Skeletal muscle tissue (tissue), 4 donors: ENCODE data around the gene ECHS1. TPM values are rescaled to one million over a fixed set of nuclear protein-coding genes. Genes with fewer than 3 reads are reported as not detected.
"Not testable (repeated sequence)": the region's sequence is repeated elsewhere in the genome, so short reads cannot be mapped to it uniquely, and the experiment has no call there.

Experiments used
- H3K27ac ChIP-seq: one replicate; pipeline ENCODE4 v1.7.0; 2013; ENCODE audit warnings: mild to moderate bottlenecking, low read depth, low read length, inconsistent platforms
- H3K27me3 ChIP-seq, 3 donors: one replicate each; pipeline ENCODE4 v1.7.0; 2013; ENCODE audit warnings: low read length in 3 of 3; ENCODE audit not compliant: control insufficient read depth in 3 of 3, insufficient read depth in 3 of 3
- H3K36me3 ChIP-seq, 3 donors: one replicate each; pipeline ENCODE4 v1.7.0; 2013; ENCODE audit warnings: low read length in 3 of 3; ENCODE audit not compliant: control insufficient read depth in 3 of 3, insufficient read depth in 3 of 3
- H3K4me1 ChIP-seq, 3 donors: one replicate each; pipeline ENCODE4 v1.7.0; 2013; ENCODE audit warnings: low read length in 3 of 3, mild to moderate bottlenecking in 3 of 3; ENCODE audit not compliant: control insufficient read depth in 3 of 3, insufficient read depth in 3 of 3
- H3K4me3 ChIP-seq, 3 donors: one replicate each; pipeline ENCODE4 v1.7.0; 2013; ENCODE audit warnings: low read length in 3 of 3
- H3K9ac ChIP-seq, 3 donors: one replicate each; pipeline ENCODE4 v1.7.0; 2013; ENCODE audit warnings: low read length in 3 of 3, mild to moderate bottlenecking in 3 of 3, moderate library complexity in 2 of 3, low read depth in 1 of 3
- H3K9me3 ChIP-seq, 3 donors: one replicate each; pipeline ENCODE4 v1.7.0; 2013; ENCODE audit warnings: low read length in 3 of 3; ENCODE audit not compliant: control insufficient read depth in 3 of 3
- total RNA-seq: library from RNA; depleted of rRNA; stranded (reverse); fragments of >200 nt; gene quantifications from one replicate; pipeline ENCODE4 v1.2.3, GENCODE V29; 2014
- donor health status: Osteomylitis.

ECHS1 gene
- total RNA-seq, 1 donor from 2014 or later, result 76.7 TPM

GRCh38 chr10:133379152-133379800 lies 6.1 kb upstream of the ECHS1 start, which contains the start of gene PAOX:
Gene PAOX, plus strand, starts transcription at chr10:133379262. Its CDS starts 55 bp downstream, at chr10:133379317.
- H3K9me3 ChIP-seq, result no peaks in the 10 kb centered on the region
- peaks cover 4 to 25% (median 13%) of the 10 kb centered on the region in 3 donors for H3K4me1 ChIP-seq
- H3K4me3 ChIP-seq, result peak within 1 kb of the TSS; percentile 83 to 95 (median 85)
- H3K27me3 ChIP-seq, result no peaks in the 10 kb centered on the region
- H3K27ac ChIP-seq, result peak within 1 kb of the TSS; percentile 40
- peaks cover 0 to 9% (median 2%) of the 10 kb centered on the region in 3 donors for H3K36me3 ChIP-seq
- H3K9ac ChIP-seq, result peak within 1 kb of the TSS; percentile 68 to 82 (median 70)

DNA sequence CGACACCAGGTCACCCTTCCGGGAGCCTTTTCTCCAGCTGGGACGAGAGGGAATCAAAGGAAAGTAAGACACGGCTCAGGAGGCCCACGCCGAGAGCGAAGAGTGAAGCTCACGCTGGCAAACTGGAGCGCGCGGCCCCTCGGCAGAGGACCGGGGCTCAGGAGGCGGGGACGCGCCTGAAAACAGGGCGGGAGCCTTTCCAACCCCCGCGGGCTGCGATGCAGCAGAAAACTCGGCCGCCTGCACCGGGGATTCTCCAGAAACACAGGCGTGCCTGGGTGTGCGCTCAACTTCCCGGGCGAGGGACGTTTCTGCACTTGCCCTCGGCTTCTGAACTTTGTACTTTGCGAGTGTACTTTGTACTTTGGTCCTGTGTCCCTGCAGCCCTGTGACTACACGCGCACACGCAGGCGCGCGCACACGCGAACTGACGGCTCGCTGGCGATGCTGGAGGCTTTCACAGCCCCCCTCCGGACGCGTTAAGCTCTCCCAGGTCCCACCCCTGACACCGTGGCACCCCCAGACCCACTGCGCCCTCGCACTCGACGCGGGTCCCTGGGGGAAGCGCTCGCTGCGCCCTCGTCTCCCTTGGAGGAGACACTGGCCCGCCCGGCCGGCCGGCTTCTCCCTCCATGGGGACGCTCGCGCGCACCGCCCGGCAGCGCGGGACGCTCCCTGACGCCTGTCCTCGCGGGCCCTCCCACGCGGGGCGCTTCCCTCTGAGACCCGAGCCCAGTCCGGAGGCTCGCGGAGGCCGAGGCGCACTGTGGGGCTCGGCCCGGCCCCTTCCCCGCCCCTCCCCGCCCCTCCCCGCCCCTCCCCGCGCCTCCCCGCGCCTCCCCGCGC lies 5.3 kb upstream of the ECHS1 start:
- H3K27ac ChIP-seq, result peak overlapping the region; percentile 40
- peak overlapping the region; percentile 83 to 95 (median 85) for H3K4me3 ChIP-seq
- peaks cover 0 to 3% (median 2%) of the 10 kb centered on the region in 3 donors for H3K36me3 ChIP-seq
- H3K9me3 ChIP-seq, result no peaks in the 10 kb centered on the region
- peaks cover 8 to 29% (median 13%) of the 10 kb centered on the region in 3 donors for H3K4me1 ChIP-seq
- no peaks in the 10 kb centered on the region for H3K27me3 ChIP-seq
- H3K9ac ChIP-seq, result peak overlapping the region; percentile 68 to 82 (median 70)

- H3K36me3 ChIP-seq, result peaks cover 0 to 3% (median 2%) of the 10 kb centered on the region in 3 donors
These were observed 4.7 kb upstream of the ECHS1 start for GRCh38 chr10:133377818-133378250.

DNA sequence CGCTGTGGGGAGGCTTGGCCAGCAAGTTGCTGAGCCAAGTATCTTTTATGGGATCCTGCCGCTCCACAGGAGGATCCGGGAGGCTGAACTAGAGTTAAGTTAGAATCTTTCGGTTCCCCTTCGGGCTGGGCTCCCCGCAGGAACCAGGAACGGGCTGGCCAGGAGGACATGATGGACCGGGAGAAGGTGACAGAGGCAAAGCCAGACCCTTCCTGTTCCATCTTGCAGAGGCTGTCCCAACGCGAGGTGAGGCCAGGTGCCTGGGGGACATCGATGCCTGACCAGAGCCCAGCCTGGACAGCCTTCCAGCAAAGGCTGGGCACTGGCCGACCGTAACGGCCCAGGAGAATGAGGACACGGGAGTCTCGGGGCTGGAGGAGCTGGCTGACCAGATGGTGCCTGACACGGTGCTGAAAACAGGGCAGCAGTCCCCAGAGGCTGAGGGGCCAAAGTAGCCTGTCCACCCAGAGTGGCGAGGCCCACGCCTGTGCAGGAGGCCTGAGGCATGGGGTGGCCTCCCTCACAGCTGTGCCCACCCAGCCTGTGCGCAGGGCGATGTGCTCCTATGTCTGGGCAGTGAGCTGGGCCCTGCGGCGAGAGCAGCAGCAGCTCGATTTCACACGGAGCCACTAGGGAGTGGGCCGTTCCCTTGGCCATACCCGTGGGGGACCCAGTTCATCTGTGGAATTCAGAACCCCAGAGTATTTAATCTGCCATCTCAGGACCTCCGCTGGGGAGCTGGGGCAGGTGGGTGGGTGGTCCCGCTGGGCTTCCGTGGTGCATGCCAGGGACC lies 4.1 kb upstream of the ECHS1 start:
- H3K27me3 ChIP-seq, result no peaks in the 10 kb centered on the region
- peaks cover 10 to 31% (median 16%) of the 10 kb centered on the region in 3 donors for H3K4me1 ChIP-seq
- peak overlapping the region in 1 of 3 donors; percentile 95 for H3K4me3 ChIP-seq
- H3K9ac ChIP-seq, result peak overlapping the region in 2 of 3 donors; percentile 68 to 82
- no peaks in the 10 kb centered on the region for H3K9me3 ChIP-seq
- peaks cover 0 to 3% (median 2%) of the 10 kb centered on the region in 3 donors for H3K36me3 ChIP-seq
- no peak overlapping the region for H3K27ac ChIP-seq

More at GRCh38 chr10:133377818-133378250, 4.7 kb upstream of the ECHS1 start:
- Histone ChIP-seq H3K9ac (peak overlapping the region; percentile 68 to 82 (median 70)), H3K9me3 (no peaks in the 10 kb centered on the region), H3K4me3 (peak overlapping the region; percentile 83 to 95 (median 85)), H3K27ac (peak overlapping the region; percentile 40), H3K27me3 (no peaks in the 10 kb centered on the region), H3K4me1 (peaks cover 8 to 29% (median 13%) of the 10 kb centered on the region in 3 donors)

DNA sequence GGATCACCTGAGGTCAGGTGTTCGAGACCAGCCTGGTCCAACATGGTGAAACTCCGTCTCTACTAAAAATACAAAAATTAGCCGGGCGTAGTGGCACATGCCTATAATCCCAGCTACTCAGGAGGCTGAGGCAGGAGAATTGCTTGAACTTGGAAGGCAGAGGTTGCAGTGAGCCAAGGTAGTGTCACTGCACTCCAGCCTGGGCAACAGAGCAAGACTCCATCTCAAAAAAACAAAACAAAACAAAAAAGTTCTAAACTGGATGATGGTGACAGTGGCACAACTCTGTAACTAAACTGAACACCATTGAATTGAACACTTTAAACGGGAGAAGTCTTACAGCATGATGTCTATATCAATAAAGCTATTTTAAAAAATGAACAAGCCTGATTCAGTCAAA lies 3.0 kb upstream of the ECHS1 start:
- not testable (repeated sequence) for H3K9ac ChIP-seq, H3K36me3 ChIP-seq, H3K4me3 ChIP-seq, H3K9me3 ChIP-seq, H3K27ac ChIP-seq, H3K27me3 ChIP-seq
- H3K4me1 ChIP-seq, result peaks cover 13 to 38% (median 19%) of the 10 kb centered on the region in 3 donors

- Histone ChIP-seq H3K27ac (no peak overlapping the region), H3K4me1 (peaks cover 13 to 38% (median 19%) of the 10 kb centered on the region in 3 donors), H3K9me3 (no peaks in the 10 kb centered on the region), H3K36me3 (peaks cover 2 to 5% (median 5%) of the 10 kb centered on the region in 3 donors), H3K4me3 (no peak overlapping the region), H3K9ac (no peak overlapping the region), H3K27me3 (no peaks in the 10 kb centered on the region)
These were observed 2.4 kb upstream of the ECHS1 start for GRCh38 chr10:133375357-133376115.

GRCh38 chr10:133372507-133372906 lies 647 bp downstream of the ECHS1 start:
- Histone ChIP-seq H3K4me1 (peaks cover 6 to 18% (median 9%) of the 10 kb centered on the region in 3 donors), H3K9ac (peak overlapping the region in 1 of 3 donors; percentile 60), H3K9me3 (no peaks in the 10 kb centered on the region), H3K4me3 (peak overlapping the region in 2 of 3 donors; percentile 41 to 46), H3K36me3 (peaks cover 27 to 30% (median 28%) of the 10 kb centered on the region in 3 donors), H3K27ac (no peak overlapping the region), H3K27me3 (no peaks in the 10 kb centered on the region)

GRCh38 chr10:133370030-133370786 lies 2.9 kb downstream of the ECHS1 start:
- Histone ChIP-seq H3K4me3 (no peak overlapping the region), H3K27me3 (no peaks in the 10 kb centered on the region), H3K9me3 (no peaks in the 10 kb centered on the region), H3K36me3 (peaks cover 44 to 48% (median 45%) of the 10 kb centered on the region in 3 donors), H3K9ac (no peak overlapping the region), H3K4me1 (peaks cover 6 to 14% (median 9%) of the 10 kb centered on the region in 3 donors), H3K27ac (no peak overlapping the region)
